ENCODE data around the gene KIRREL3.

The KIRREL3 gene

GRCh38 chr11:126744699-126745098 is 255.9 kb downstream of the KIRREL3 start:
- H3K27ac ChIP-seq = no peak overlapping the region
- TF ChIP-seq CTCF (conservative IDR thresholded peaks at IDR 0.05) = no peak

- TF ChIP-seq CTCF (conservative IDR thresholded peaks at IDR 0.05) = no peak
- no peak overlapping the region for H3K27ac ChIP-seq
Measured at GRCh38 chr11:126743628-126744027, 256.9 kb downstream of the KIRREL3 start.

- TF ChIP-seq CTCF (conservative IDR thresholded peaks at IDR 0.05) = no peak
- no peak overlapping the region for H3K27ac ChIP-seq
Measured at GRCh38 chr11:126742582-126742981, 258.0 kb downstream of the KIRREL3 start.

- TF ChIP-seq CTCF (conservative IDR thresholded peaks at IDR 0.05) = no peak
- H3K27ac ChIP-seq = no peak overlapping the region
Measured at GRCh38 chr11:126740846-126741245, 259.7 kb downstream of the KIRREL3 start.

- no peak for TF ChIP-seq CTCF (conservative IDR thresholded peaks at IDR 0.05)
- no peak overlapping the region for H3K27ac ChIP-seq
Measured at GRCh38 chr11:126739499-126740145, 260.9 kb downstream of the KIRREL3 start.

- no peak for TF ChIP-seq CTCF (conservative IDR thresholded peaks at IDR 0.05)
- no peak overlapping the region for H3K27ac ChIP-seq
Measured at GRCh38 chr11:126738295-126739031, 262.1 kb downstream of the KIRREL3 start.

- no peak for TF ChIP-seq CTCF (conservative IDR thresholded peaks at IDR 0.05)
Measured at GRCh38 chr11:126736682-126737572, 263.6 kb downstream of the KIRREL3 start.

More at GRCh38 chr11:126736682-126737572, 263.6 kb downstream of the KIRREL3 start:
- H3K27ac ChIP-seq = no peak overlapping the region
